Glutamatergic neuron (in vitro differentiated cells): Measurements from ENCODE around the gene NDUFAF8. TPM values are rescaled to one million over a fixed set of nuclear protein-coding genes. Genes with fewer than 3 reads are reported as not detected.

Experiments used
- DNase-seq: peaks from one replicate; pipeline ENCODE4 v3.0.0; 2022
- H3K27ac Mint-ChIP-seq: one replicate; pipeline ENCODE4 v1.8.0; 2020; ENCODE audit warnings: mild to moderate bottlenecking, mixed read lengths, inconsistent platforms; ENCODE audit not compliant: unreplicated experiment
- H3K27me3 Mint-ChIP-seq: one replicate; pipeline ENCODE4 v1.8.0; 2020; ENCODE audit warnings: mild to moderate bottlenecking, moderate library complexity, mixed read lengths, inconsistent platforms; ENCODE audit not compliant: unreplicated experiment
- H3K36me3 Mint-ChIP-seq: one replicate; pipeline ENCODE4 v1.8.0; 2020; ENCODE audit warnings: mild to moderate bottlenecking, mixed read lengths, inconsistent platforms; ENCODE audit not compliant: unreplicated experiment
- H3K4me1 Mint-ChIP-seq: one replicate; pipeline ENCODE4 v1.8.0; 2020; ENCODE audit warnings: mild to moderate bottlenecking, low read depth, mixed read lengths, inconsistent platforms; ENCODE audit not compliant: unreplicated experiment
- H3K4me3 Mint-ChIP-seq: one replicate; pipeline ENCODE4 v1.8.0; 2020; ENCODE audit warnings: mild to moderate bottlenecking, mixed read lengths, inconsistent platforms; ENCODE audit not compliant: unreplicated experiment
- H3K9me3 Mint-ChIP-seq: one replicate; pipeline ENCODE4 v1.8.0; 2020; ENCODE audit warnings: mild to moderate bottlenecking, moderate library complexity, mixed read lengths, inconsistent platforms; ENCODE audit not compliant: unreplicated experiment
- total RNA-seq: library from RNA; stranded (reverse); fragmentation: NEBNext Ultra II Directional; extraction: Animal tissue kit (Norgen Biotek cat#: 25700); gene quantifications from one replicate; pipeline ENCODE4 v1.2.1, GENCODE V29; 2021; ENCODE audit not compliant: unreplicated experiment
- TF ChIP-seq, protein P1 (sequence below): fragments of 200-600 bp; sonication (generic); IDR thresholded peaks from one replicate; pipeline ENCODE4 v1.5.0; 2021; ENCODE audit not compliant: partially characterized antibody, unreplicated experiment

NDUFAF8 gene
- total RNA-seq, 1 donor from 2014 or later = 31.5 TPM

DNA sequence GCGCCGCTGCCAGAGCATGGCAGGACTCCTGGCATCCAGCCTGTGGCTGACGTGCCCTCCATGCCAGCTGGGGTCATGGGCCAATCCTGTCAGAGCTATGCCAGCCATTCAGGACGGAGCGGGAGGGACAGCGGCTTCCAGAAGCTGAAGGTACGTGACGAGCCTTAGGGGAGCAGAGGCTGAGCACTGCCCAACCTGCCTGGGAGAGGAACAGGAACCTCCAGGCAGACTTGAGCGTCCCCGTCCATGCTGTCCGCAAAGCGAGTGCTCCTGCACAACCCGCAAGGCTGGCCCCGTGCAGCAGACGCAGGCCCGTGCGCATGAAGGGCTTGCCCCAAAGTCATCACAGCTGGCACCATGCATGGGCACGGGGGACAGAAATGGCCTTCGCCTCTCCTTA, 21.5 kb downstream of the NDUFAF8 start:
- peaks cover 10% of the 10 kb centered on the region for H3K9me3 Mint-ChIP-seq
- H3K4me1 Mint-ChIP-seq = peaks cover 5% of the 10 kb centered on the region
- H3K27me3 Mint-ChIP-seq = peaks cover 3% of the 10 kb centered on the region
- no peak overlapping the region for H3K4me3 Mint-ChIP-seq
- DNase-seq = no peak
- no peaks in the 10 kb centered on the region for H3K36me3 Mint-ChIP-seq
- no peak overlapping the region for H3K27ac Mint-ChIP-seq
- TF ChIP-seq, protein P1, sequence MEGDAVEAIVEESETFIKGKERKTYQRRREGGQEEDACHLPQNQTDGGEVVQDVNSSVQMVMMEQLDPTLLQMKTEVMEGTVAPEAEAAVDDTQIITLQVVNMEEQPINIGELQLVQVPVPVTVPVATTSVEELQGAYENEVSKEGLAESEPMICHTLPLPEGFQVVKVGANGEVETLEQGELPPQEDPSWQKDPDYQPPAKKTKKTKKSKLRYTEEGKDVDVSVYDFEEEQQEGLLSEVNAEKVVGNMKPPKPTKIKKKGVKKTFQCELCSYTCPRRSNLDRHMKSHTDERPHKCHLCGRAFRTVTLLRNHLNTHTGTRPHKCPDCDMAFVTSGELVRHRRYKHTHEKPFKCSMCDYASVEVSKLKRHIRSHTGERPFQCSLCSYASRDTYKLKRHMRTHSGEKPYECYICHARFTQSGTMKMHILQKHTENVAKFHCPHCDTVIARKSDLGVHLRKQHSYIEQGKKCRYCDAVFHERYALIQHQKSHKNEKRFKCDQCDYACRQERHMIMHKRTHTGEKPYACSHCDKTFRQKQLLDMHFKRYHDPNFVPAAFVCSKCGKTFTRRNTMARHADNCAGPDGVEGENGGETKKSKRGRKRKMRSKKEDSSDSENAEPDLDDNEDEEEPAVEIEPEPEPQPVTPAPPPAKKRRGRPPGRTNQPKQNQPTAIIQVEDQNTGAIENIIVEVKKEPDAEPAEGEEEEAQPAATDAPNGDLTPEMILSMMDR = no peak

DNA sequence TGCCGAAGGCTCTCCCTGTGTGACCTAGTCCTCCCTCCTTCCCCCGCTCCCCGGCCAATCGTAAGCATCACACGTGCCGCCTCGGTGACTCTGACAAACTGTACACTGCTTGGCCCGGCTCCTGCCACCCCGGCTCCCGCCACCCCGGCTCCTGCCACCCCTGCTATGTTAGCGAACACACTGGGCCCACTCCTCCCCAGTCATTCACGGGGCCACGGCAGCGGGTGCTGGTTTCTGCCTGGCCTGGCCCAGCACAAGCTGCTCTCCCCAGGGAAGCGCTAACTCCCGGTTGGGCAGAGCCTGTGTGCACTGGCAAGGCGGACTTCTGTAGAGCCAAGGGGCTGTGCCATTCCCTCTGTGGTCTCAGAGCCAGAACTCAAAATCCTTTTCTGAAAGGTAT, 22.0 kb downstream of the NDUFAF8 start:
- Mint-ChIP-seq H3K27me3 (peaks cover 5% of the 10 kb centered on the region), H3K4me3 (no peak overlapping the region), H3K4me1 (peaks cover 9% of the 10 kb centered on the region), H3K27ac (no peak overlapping the region), H3K9me3 (peaks cover 10% of the 10 kb centered on the region), H3K36me3 (no peaks in the 10 kb centered on the region)
- no peak for DNase-seq
- TF ChIP-seq, protein P1 = no peak

DNA sequence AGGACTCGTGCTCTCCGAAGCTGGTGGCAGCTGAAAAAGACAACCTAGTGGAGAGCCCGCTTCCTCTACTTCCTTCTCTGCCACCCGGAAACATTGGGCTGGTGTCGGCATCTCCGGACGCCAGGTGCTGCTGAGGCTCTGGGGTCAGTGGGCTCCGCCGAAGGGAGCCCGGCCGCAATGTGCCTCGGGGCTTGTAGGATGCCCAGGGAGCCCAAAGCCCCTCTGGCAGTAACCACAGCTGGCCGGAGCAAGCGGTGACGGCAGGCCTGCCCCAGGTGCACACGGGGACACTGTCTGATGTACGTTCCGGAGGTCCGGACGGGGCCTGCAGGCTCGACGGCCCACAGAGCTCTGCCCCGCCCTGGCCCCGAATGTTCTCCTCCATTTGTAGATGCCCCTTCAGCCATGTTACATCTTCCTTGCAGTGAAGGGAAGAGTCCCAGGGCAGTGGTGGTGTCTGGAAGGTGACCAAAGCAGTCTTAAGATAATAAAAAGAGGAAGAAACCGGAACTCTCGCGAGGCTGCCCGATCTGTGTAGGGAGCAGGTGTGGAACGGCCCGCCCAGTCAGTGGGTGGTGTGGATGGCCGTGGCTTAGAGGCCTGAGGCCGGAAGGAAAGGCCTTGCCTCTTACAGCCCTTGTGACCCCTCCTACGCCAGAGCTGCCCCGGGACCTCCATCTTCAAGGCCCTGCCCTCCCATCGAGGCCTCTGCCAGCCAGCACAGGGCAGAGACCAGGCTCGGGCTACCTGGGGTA, 22.6 kb downstream of the NDUFAF8 start:
- TF ChIP-seq, protein P1 = no peak
- H3K27ac Mint-ChIP-seq = no peak overlapping the region
- DNase-seq = no peak
- peaks cover 10% of the 10 kb centered on the region for H3K9me3 Mint-ChIP-seq
- peaks cover 12% of the 10 kb centered on the region for H3K4me1 Mint-ChIP-seq
- peaks cover 5% of the 10 kb centered on the region for H3K27me3 Mint-ChIP-seq
- no peaks in the 10 kb centered on the region for H3K36me3 Mint-ChIP-seq
- H3K4me3 Mint-ChIP-seq = no peak overlapping the region

DNA sequence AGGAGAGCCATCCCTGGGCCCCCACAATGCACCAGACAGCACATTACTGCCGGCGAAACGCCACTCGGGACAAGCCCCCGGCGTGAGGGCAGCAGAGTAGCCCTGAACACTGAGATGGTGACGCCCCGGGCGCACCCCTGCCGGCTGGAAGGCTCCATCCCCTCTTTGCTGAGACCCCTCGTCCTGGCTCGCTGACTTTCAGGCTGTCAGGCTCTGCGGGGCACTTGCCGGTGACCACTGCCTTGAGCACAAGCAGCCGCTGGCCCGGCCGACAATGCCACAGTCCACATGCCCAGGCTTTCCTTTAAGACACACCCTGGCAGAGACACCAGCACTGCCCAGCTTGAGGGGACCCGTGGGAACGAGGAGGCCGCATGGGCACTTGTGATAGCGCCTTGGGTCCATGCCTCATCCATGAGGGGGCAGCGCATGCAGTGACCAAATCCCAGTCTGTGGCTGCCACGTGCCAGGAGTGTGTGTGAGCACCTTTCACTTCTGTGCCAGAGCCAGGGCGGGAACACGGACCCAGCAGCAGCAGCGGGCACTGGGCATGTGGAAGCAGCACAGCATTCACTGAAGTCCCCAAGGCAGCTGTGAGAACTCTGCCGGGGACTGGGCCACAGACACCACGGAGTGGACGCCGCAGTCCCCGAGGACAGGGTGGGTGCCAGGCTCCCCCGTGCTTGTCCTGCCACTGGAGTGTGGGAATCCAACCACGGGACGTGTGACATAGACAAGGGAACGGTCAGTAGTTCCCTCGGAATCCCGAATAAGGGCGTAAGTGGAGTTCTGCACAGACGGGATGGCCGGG, 24.5 kb downstream of the NDUFAF8 start:
- no peak overlapping the region for H3K4me3 Mint-ChIP-seq
- peaks cover 10% of the 10 kb centered on the region for H3K9me3 Mint-ChIP-seq
- no peak for DNase-seq
- peaks cover 8% of the 10 kb centered on the region for H3K36me3 Mint-ChIP-seq
- peaks cover 5% of the 10 kb centered on the region for H3K27me3 Mint-ChIP-seq
- H3K27ac Mint-ChIP-seq = no peak overlapping the region
- H3K4me1 Mint-ChIP-seq = peaks cover 23% of the 10 kb centered on the region
- TF ChIP-seq, protein P1 = no peak

- peaks cover 14% of the 10 kb centered on the region for H3K36me3 Mint-ChIP-seq
- peaks cover 5% of the 10 kb centered on the region for H3K27me3 Mint-ChIP-seq
- TF ChIP-seq, protein P1 = no peak
- H3K4me1 Mint-ChIP-seq = peaks cover 23% of the 10 kb centered on the region
- H3K9me3 Mint-ChIP-seq = peaks cover 7% of the 10 kb centered on the region
- H3K4me3 Mint-ChIP-seq = no peak overlapping the region
- DNase-seq = no peak
- no peak overlapping the region for H3K27ac Mint-ChIP-seq
Measured at GRCh38 chr17:81264640-81265039, 25.5 kb downstream of the NDUFAF8 start.
